Keratinocyte (primary cell): ENCODE measurements around the gene ATG14. TPM values are rescaled to one million over a fixed set of nuclear protein-coding genes. Genes with fewer than 3 reads are reported as not detected.

Source experiments
- DNase-seq: peaks from one replicate; pipeline ENCODE4 v3.0.0-alpha.2; 2011; ENCODE audit warnings: low read depth, missing footprints, low spot score
- FAIRE-seq: peaks from 2 replicates; lab custom pipeline; 2011; peaks lifted over from hg19 to GRCh38; lab: Jason Lieb, UNC
- H2AFZ ChIP-seq: 2 replicates; pipeline ENCODE4 v1.6.0; 2012; ENCODE audit warnings: low read length, control low read depth, inconsistent platforms; ENCODE audit not compliant: control insufficient read depth
- H3K27ac ChIP-seq: 2 replicates; pipeline ENCODE4 v1.5.1; 2011; ENCODE audit warnings: low read length; ENCODE audit not compliant: control insufficient read depth, insufficient read depth
- H3K27me3 ChIP-seq: 3 replicates; pipeline ENCODE4 v1.6.0; 2011; ENCODE audit warnings: low read length; ENCODE audit not compliant: control insufficient read depth, insufficient read depth; ENCODE audit errors: extremely low read depth
- H3K36me3 ChIP-seq, 2 experiments: 2 replicates in 1 of 2; 3 replicates in 1 of 2; pipeline ENCODE4 v1.5.1; 2011; ENCODE audit warnings: low read length in 2 of 2, mild to moderate bottlenecking in 1 of 2; ENCODE audit not compliant: control insufficient read depth in 2 of 2, insufficient read depth in 2 of 2; ENCODE audit errors: extremely low read depth in 1 of 2
- H3K4me1 ChIP-seq: 3 replicates; pipeline ENCODE4 v1.5.1; 2011; ENCODE audit warnings: low read length; ENCODE audit not compliant: control insufficient read depth, insufficient read depth; ENCODE audit errors: extremely low read depth
- H3K4me2 ChIP-seq: 3 replicates; pipeline ENCODE4 v1.6.0; 2011; ENCODE audit warnings: low read depth, low read length; ENCODE audit not compliant: control insufficient read depth, insufficient read depth; ENCODE audit errors: extremely low read depth
- H3K4me3 ChIP-seq, 3 experiments: fragments of 200-600 bp in 1 of 3; sonication (generic) in 1 of 3; 2 replicates in 2 of 3; 3 replicates in 1 of 3; pipeline ENCODE4 v1.5.1; 2011 to 2016; ENCODE audit warnings: low read length in 3 of 3, mild to moderate bottlenecking in 3 of 3, control low read depth in 2 of 3, inconsistent platforms in 1 of 3, low read depth in 1 of 3, mixed read lengths in 1 of 3, mixed run types in 1 of 3, moderate library complexity in 1 of 3; ENCODE audit not compliant: control insufficient read depth in 2 of 3, insufficient read depth in 2 of 3; ENCODE audit errors: extremely low read depth in 1 of 3
- H3K79me2 ChIP-seq: 2 replicates; pipeline ENCODE4 v1.6.0; 2012; ENCODE audit warnings: low read length; ENCODE audit not compliant: control insufficient read depth, insufficient read depth
- H3K9ac ChIP-seq: 3 replicates; pipeline ENCODE4 v1.6.0; 2011; ENCODE audit warnings: low read length; ENCODE audit not compliant: control insufficient read depth, insufficient read depth; ENCODE audit errors: extremely low read depth
- H3K9me1 ChIP-seq: 3 replicates; pipeline ENCODE4 v1.6.0; 2011; ENCODE audit warnings: low read length; ENCODE audit not compliant: control insufficient read depth, insufficient read depth; ENCODE audit errors: extremely low read depth
- H3K9me3 ChIP-seq: 2 replicates; pipeline ENCODE4 v1.5.1; 2012; ENCODE audit warnings: low read depth, low read length; ENCODE audit not compliant: control insufficient read depth
- H4K20me1 ChIP-seq: 3 replicates; pipeline ENCODE4 v1.6.0; 2011; ENCODE audit warnings: low read length; ENCODE audit not compliant: control insufficient read depth, insufficient read depth; ENCODE audit errors: extremely low read depth
- CTCF ChIP-seq, 3 experiments: IDR thresholded peaks in 1 of 3; conservative IDR thresholded peaks in 1 of 3; optimal IDR thresholded peaks in 1 of 3; 2 replicates in 2 of 3; 3 replicates in 1 of 3; pipeline versions ENCODE3 to v1.5.1; 2011; ENCODE audit warnings: low read length in 3 of 3, mild to moderate bottlenecking in 3 of 3, moderate library complexity in 2 of 3, control low read depth in 1 of 3, inconsistent platforms in 1 of 3; ENCODE audit not compliant: insufficient read depth in 2 of 3; ENCODE audit errors: extremely low read depth in 1 of 3
- EZH2 ChIP-seq: IDR thresholded peaks from one replicate; pipeline ENCODE4 v1.6.1; 2012; ENCODE audit warnings: inconsistent platforms, mild to moderate bottlenecking, low read length, moderate library complexity
- dilution Hi-C: fragments of 300-500 bp; cut with MboI; formaldehyde crosslinking; loops from one replicate; pipeline ENCODE4 v1.7.0; 2020; ENCODE audit warnings: low sequenced_read_pairs; ENCODE audit not compliant: extremely low pct_ligation_motif_present
- polyA plus RNA-seq, 5 experiments: library from polyadenylated mRNA; depleted of rRNA in 3 of 5; stranded (reverse) in 3 of 5; stranded (forward) in 1 of 5; unstranded in 1 of 5; fragments of >200 nt; gene quantifications; 1 replicate in 1 of 5; 2 replicates in 3 of 5; 3 replicates in 1 of 5; pipeline versions ENCODE4 v1.2.1 to v1.2.3, GENCODE V29; 2011 to 2012; ENCODE audit warnings: missing spikeins in 2 of 5, low read depth in 1 of 5, low replicate concordance in 1 of 5

Gene ATG14
- polyA plus RNA-seq, 1 donor (not counting 4 experiments of a cell fraction or from before 2014, with no cell fraction given) = 7.0 TPM

GRCh38 chr14:55323910-55324309 is 87.7 kb downstream of the ATG14 start:
- H3K27me3 ChIP-seq = no peaks in the 10 kb centered on the region
- FAIRE-seq (no peak), DNase-seq (no peak)
- no peaks in the 10 kb centered on the region for H3K9me1 ChIP-seq
- peaks cover 11% of the 10 kb centered on the region for H3K79me2 ChIP-seq
- H3K4me1 ChIP-seq = no peaks in the 10 kb centered on the region
- H2AFZ ChIP-seq = no peak overlapping the region
- no peak overlapping the region for H3K9ac ChIP-seq
- H3K4me2 ChIP-seq = no peak overlapping the region
- H3K36me3 ChIP-seq = peaks cover 0 to 1% of the 10 kb centered on the region in 2 experiments
- dilution Hi-C loops = no loop called here
- H3K27ac ChIP-seq = no peak overlapping the region
- H3K4me3 ChIP-seq = no peak overlapping the region
- H3K9me3 ChIP-seq = no peaks in the 10 kb centered on the region
- TF ChIP-seq CTCF (optimal IDR thresholded peaks at IDR 0.05 in 1 of 3, IDR thresholded peaks at IDR 0.05 in 1 of 3, conservative IDR thresholded peaks at IDR 0.05 in 1 of 3; ENCODE audit: extremely low read depth in 1 of 3, insufficient read depth in 2 of 3, low read length in 3 of 3) = no peak
- H4K20me1 ChIP-seq = no peaks in the 10 kb centered on the region

GRCh38 chr14:55318694-55319093 is 92.9 kb downstream of the ATG14 start:
- H3K27me3 ChIP-seq = no peaks in the 10 kb centered on the region
- TF ChIP-seq CTCF (optimal IDR thresholded peaks at IDR 0.05 in 1 of 3, IDR thresholded peaks at IDR 0.05 in 1 of 3, conservative IDR thresholded peaks at IDR 0.05 in 1 of 3; ENCODE audit: extremely low read depth in 1 of 3, insufficient read depth in 2 of 3, low read length in 3 of 3) = no peak
- TF ChIP-seq EZH2 = no peak
- FAIRE-seq (no peak), DNase-seq (no peak)
- H2AFZ ChIP-seq = no peak overlapping the region
- dilution Hi-C loops = no loop called here
- no peak overlapping the region for H3K4me3 ChIP-seq
- no peaks in the 10 kb centered on the region for H3K4me1 ChIP-seq
- H3K9me3 ChIP-seq = no peaks in the 10 kb centered on the region
- H3K4me2 ChIP-seq = no peak overlapping the region
- no peaks in the 10 kb centered on the region for H4K20me1 ChIP-seq
- peaks cover 3% of the 10 kb centered on the region for H3K79me2 ChIP-seq
- no peak overlapping the region for H3K27ac ChIP-seq
- H3K9ac ChIP-seq = no peak overlapping the region
- H3K9me1 ChIP-seq = no peaks in the 10 kb centered on the region
- peaks cover 0 to 1% of the 10 kb centered on the region in 2 experiments for H3K36me3 ChIP-seq
